Ishikawa (cell line): ENCODE data around the gene ADD1.

Source experiments
- CEBPB ChIP-seq: IDR thresholded peaks from 2 replicates; pipeline ENCODE4 v1.6.1; 2012
- CREB1 ChIP-seq: IDR thresholded peaks from 2 replicates; pipeline ENCODE4 v1.6.1; 2012; ENCODE audit warnings: low read depth
- EGR1 ChIP-seq: IDR thresholded peaks from 2 replicates; pipeline ENCODE4 v1.6.1; 2012
- EP300 ChIP-seq: IDR thresholded peaks from 2 replicates; pipeline ENCODE4 v1.6.1; 2012; ENCODE audit warnings: borderline replicate concordance
- FOXM1 ChIP-seq: IDR thresholded peaks from 2 replicates; pipeline ENCODE4 v1.6.1; 2012; ENCODE audit warnings: low read depth, borderline replicate concordance
- MAX ChIP-seq: IDR thresholded peaks from 2 replicates; pipeline ENCODE4 v1.6.1; 2012
- NFIC ChIP-seq: IDR thresholded peaks from 2 replicates; pipeline ENCODE4 v1.6.1; 2012
- RAD21 ChIP-seq: IDR thresholded peaks from 2 replicates; pipeline ENCODE4 v1.6.1; 2012; ENCODE audit warnings: low read depth
- REST ChIP-seq: IDR thresholded peaks from 2 replicates; pipeline ENCODE4 v1.6.1; 2012; ENCODE audit warnings: low read depth, mild to moderate bottlenecking
- TAF1 ChIP-seq: IDR thresholded peaks from 2 replicates; pipeline ENCODE4 v1.6.1; 2012; ENCODE audit warnings: low read depth, mild to moderate bottlenecking
- TCF12 ChIP-seq: IDR thresholded peaks from 2 replicates; pipeline ENCODE4 v1.6.1; 2012; ENCODE audit warnings: low read depth
- TEAD4 ChIP-seq: IDR thresholded peaks from 2 replicates; pipeline ENCODE4 v1.6.1; 2012
- YY1 ChIP-seq: IDR thresholded peaks from 2 replicates; pipeline ENCODE4 v1.6.1; 2012; ENCODE audit warnings: low read depth
- ZBTB7A ChIP-seq: IDR thresholded peaks from 2 replicates; pipeline ENCODE4 v1.6.1; 2012; ENCODE audit warnings: low read depth
- TF ChIP-seq, protein P1 (sequence below): IDR thresholded peaks from 2 replicates; pipeline ENCODE4 v1.6.1; 2012

ADD1 gene

DNA sequence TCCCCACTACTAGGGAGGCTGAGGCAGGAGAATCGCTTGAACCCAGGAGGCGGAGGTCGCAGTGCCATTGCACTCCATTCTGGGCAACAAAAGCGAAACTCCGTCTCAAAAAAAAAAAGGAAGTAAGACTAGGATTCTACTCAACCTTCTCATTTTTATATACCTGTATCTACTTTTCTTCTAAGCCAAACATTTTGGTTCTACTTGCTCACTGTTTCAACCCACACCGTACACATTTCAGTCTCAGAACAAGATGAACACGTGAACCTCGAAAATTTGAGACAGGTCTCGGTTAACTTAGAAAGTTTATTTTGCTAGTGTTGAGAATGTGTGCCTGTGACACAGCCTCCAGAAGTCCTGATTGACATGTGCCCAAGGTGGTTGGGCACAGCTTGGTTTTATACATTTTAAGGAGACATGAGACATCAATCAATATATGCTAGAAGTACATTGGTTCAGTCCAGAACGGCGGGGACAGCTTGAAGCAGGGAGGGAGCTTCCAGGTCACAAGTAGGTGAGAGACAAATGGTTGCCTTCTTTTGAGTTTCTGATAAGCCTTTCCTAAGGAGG lies 3.7 kb downstream of the ADD1 start:
- TF ChIP-seq CREB1 (no peak), RAD21 (no peak), EGR1 (no peak), FOXM1 (no peak), TCF12 (no peak), ZBTB7A (no peak), CEBPB (no peak), EP300 (no peak), NFIC (no peak)

- TF ChIP-seq NFIC (no peak), ZBTB7A (no peak), CREB1 (no peak), TEAD4 (no peak), YY1 (no peak), TAF1 (no peak), MAX (no peak), EGR1 (no peak), FOXM1 (no peak), REST (no peak), CEBPB (no peak), TCF12 (no peak), EP300 (no peak), RAD21 (no peak)
- TF ChIP-seq, protein P1, sequence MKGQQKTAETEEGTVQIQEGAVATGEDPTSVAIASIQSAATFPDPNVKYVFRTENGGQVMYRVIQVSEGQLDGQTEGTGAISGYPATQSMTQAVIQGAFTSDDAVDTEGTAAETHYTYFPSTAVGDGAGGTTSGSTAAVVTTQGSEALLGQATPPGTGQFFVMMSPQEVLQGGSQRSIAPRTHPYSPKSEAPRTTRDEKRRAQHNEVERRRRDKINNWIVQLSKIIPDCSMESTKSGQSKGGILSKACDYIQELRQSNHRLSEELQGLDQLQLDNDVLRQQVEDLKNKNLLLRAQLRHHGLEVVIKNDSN, result no peak
Measured at GRCh38 chr4:2848449-2848848, 4.8 kb downstream of the ADD1 start.

GRCh38 chr4:2849267-2850152 lies 5.9 kb downstream of the ADD1 start:
- TF ChIP-seq REST, result no peak
- TF ChIP-seq EP300, result no peak
- no peak for TF ChIP-seq EGR1
- TF ChIP-seq YY1, result no peak
- no peak for TF ChIP-seq NFIC
- no peak for TF ChIP-seq CREB1
- TF ChIP-seq, protein P1, result no peak
- TF ChIP-seq TEAD4, result no peak
- no peak for TF ChIP-seq RAD21
- no peak for TF ChIP-seq ZBTB7A
- no peak for TF ChIP-seq CEBPB
- no peak for TF ChIP-seq TCF12
- no peak for TF ChIP-seq FOXM1
- no peak for TF ChIP-seq MAX
- TF ChIP-seq TAF1, result no peak

- TF ChIP-seq CEBPB, result no peak
- TF ChIP-seq REST, result no peak
- no peak for TF ChIP-seq EGR1
- no peak for TF ChIP-seq CREB1
- no peak for TF ChIP-seq RAD21
- TF ChIP-seq NFIC, result no peak
- no peak for TF ChIP-seq MAX
- TF ChIP-seq FOXM1, result no peak
- TF ChIP-seq ZBTB7A, result no peak
- no peak for TF ChIP-seq TCF12
- TF ChIP-seq, protein P1, result no peak
- no peak for TF ChIP-seq YY1
- no peak for TF ChIP-seq TAF1
- no peak for TF ChIP-seq EP300
- TF ChIP-seq TEAD4, result no peak
Measured at GRCh38 chr4:2850966-2851798, 7.5 kb downstream of the ADD1 start.
